CD4-positive, alpha-beta memory T cell (primary cell): ENCODE data around the gene CNNM3. TPM values are rescaled to one million over a fixed set of nuclear protein-coding genes. Genes with fewer than 3 reads are reported as not detected.
A peak's percentile ranks its signal among the peaks of the same experiment; 100 is the strongest.

ENCODE experiments used
- CTCF ChIA-PET: fragments of 350-600 bp; sonication (Branson Sonifier 250); formaldehyde crosslinking; loops from one replicate; lab custom pipeline; 2021; ENCODE audit warnings: inconsistent platforms; ENCODE audit not compliant: partially characterized antibody; lab: Charles Lee
- POLR2A ChIA-PET: fragments of 350-600 bp; sonication (Branson Sonifier 250); formaldehyde crosslinking; loops from one replicate; lab custom pipeline; 2021; ENCODE audit not compliant: partially characterized antibody; lab: Charles Lee
- DNase-seq, 5 donors: peaks; one replicate each; pipeline versions ENCODE4 v3.0.0 to v3.0.0-alpha.2; 2020 to 2022; ENCODE audit warnings: mixed read lengths in 1 of 5
- H3K27ac ChIP-seq: one replicate; pipeline ENCODE4 v1.7.0; 2013; ENCODE audit warnings: low read depth, low read length
- H3K27me3 ChIP-seq: 2 replicates; pipeline ENCODE4 v1.7.0; 2013; ENCODE audit warnings: mild to moderate bottlenecking, low read length, moderate library complexity; ENCODE audit not compliant: insufficient read depth
- H3K36me3 ChIP-seq: 2 replicates; pipeline ENCODE4 v1.7.0; 2013; ENCODE audit warnings: mild to moderate bottlenecking, low read length, moderate library complexity; ENCODE audit not compliant: insufficient read depth
- H3K4me1 ChIP-seq: 2 replicates; pipeline ENCODE4 v1.7.0; 2013; ENCODE audit warnings: mild to moderate bottlenecking, low read length, moderate library complexity; ENCODE audit not compliant: insufficient read depth
- H3K4me3 ChIP-seq, 2 donors: one replicate each; pipeline ENCODE4 v1.7.0; 2013; ENCODE audit warnings: low read length in 2 of 2, mild to moderate bottlenecking in 1 of 2
- H3K9me3 ChIP-seq, 2 donors: one replicate each; pipeline ENCODE4 v1.7.0; 2013; ENCODE audit warnings: low read length in 2 of 2, control low read depth in 1 of 2; ENCODE audit not compliant: control insufficient read depth in 1 of 2
- H3K27ac Mint-ChIP-seq, 7 donors: one replicate each; pipeline ENCODE4 v1.8.0; 2020 to 2021; ENCODE audit warnings: mixed read lengths in 7 of 7, mild to moderate bottlenecking in 6 of 7, inconsistent platforms in 3 of 7, moderate library complexity in 3 of 7
- H3K27me3 Mint-ChIP-seq, 2 donors: one replicate each; pipeline ENCODE4 v1.8.0; 2020 to 2021; ENCODE audit warnings: mixed read lengths in 2 of 2
- H3K36me3 Mint-ChIP-seq, 2 donors: one replicate each; pipeline ENCODE4 v1.8.0; 2020 to 2021; ENCODE audit warnings: mixed read lengths in 2 of 2, inconsistent platforms in 1 of 2, mild to moderate bottlenecking in 1 of 2
- H3K4me1 Mint-ChIP-seq, 4 donors: one replicate each; pipeline ENCODE4 v1.8.0; 2020 to 2021; ENCODE audit warnings: mixed read lengths in 4 of 4, mild to moderate bottlenecking in 1 of 4
- H3K4me3 Mint-ChIP-seq, 8 donors: one replicate each; pipeline ENCODE4 v1.8.0; 2020 to 2021; ENCODE audit warnings: mixed read lengths in 8 of 8, mild to moderate bottlenecking in 7 of 8, moderate library complexity in 6 of 8, inconsistent platforms in 3 of 8
- H3K9me3 Mint-ChIP-seq, 8 donors: one replicate each; pipeline ENCODE4 v1.8.0; 2020 to 2021; ENCODE audit warnings: mixed read lengths in 8 of 8, mild to moderate bottlenecking in 5 of 8, inconsistent platforms in 3 of 8, moderate library complexity in 1 of 8
- intact Hi-C: fragments of 100-400 bp; cut with micrococcal nuclease; formaldehyde crosslinking; loops from one replicate; pipeline ENCODE4 v1.15.1; 2023
- polyA plus RNA-seq, 2 donors: library from polyadenylated mRNA; unstranded; fragments of 300-500 nt; fragmentation: Illumina TruSeq; gene quantifications; one replicate each; pipeline ENCODE4 v1.2.3, GENCODE V29; 2021
- total RNA-seq, 2 experiments: library from RNA; stranded (reverse); gene quantifications; one replicate each; pipeline ENCODE4 v1.2.3, GENCODE V29; 2021

CNNM3 gene
- 10 to 100 TPM; 55.1 to 57.4 TPM for total RNA-seq
- polyA plus RNA-seq, result 10 to 100 TPM in 1 of 2 donors, 1 to 10 TPM in 1; 3.7 to 13.2 TPM

GRCh38 chr2:96816127-96816835 is at the start of gene CNNM3:
CNNM3 (plus strand) TSS chr2:96816268; CDS start chr2:96816278, 10 bp downstream.
- Mint-ChIP-seq H3K27ac (peak within 1 kb of the TSS; percentile 74 to 96 (median 93)), H3K36me3 (peaks cover 7 to 36% of the 10 kb centered on the region in 2 donors), H3K9me3 (no peaks in the 10 kb centered on the region), H3K4me1 (peaks cover 50 to 76% (median 61%) of the 10 kb centered on the region in 4 donors), H3K4me3 (peak within 1 kb of the TSS; percentile 93 to 97 (median 95)), H3K27me3 (no peaks in the 10 kb centered on the region)
- Histone ChIP-seq H3K4me1 (peaks cover 57% of the 10 kb centered on the region), H3K9me3 (no peaks in the 10 kb centered on the region), H3K36me3 (peaks cover 9% of the 10 kb centered on the region), H3K27me3 (no peaks in the 10 kb centered on the region), H3K4me3 (peak within 1 kb of the TSS; percentile 82 to 83), H3K27ac (peak within 1 kb of the TSS; percentile 77)
- intact Hi-C loops, result loop anchor here (1.0 to 5.0 kb wide), 9 partner anchors 10 to 296 kb away; partner anchors contain the start of genes ANKRD36, ANKRD39, CNNM4 and LMAN2L
- peak; percentile 93 to 97 (median 94) for DNase-seq
- ChIA-PET CTCF (interaction anchor here (0.8 to 6.8 kb wide), 9 partner anchors 9 to 143 kb away, joined by 3 to 32 read pairs (median 6); partner anchors contain the start of gene ANKRD39), POLR2A (interaction anchor here (0.6 to 7.6 kb wide), 30 partner anchors 10 to 671 kb away, joined by 3 to 104 read pairs (median 4); partner anchors contain the start of genes ANKRD36, ANKRD39, ARID5A and CNNM4)

GRCh38 chr2:96767135-96767871 is 48.8 kb upstream of the CNNM3 start:
- intact Hi-C loops, result no loop called here
- Mint-ChIP-seq H3K27ac (no peak overlapping the region), H3K9me3 (peaks cover 0 to 1% (median 0%) of the 10 kb centered on the region in 8 donors), H3K4me3 (no peak overlapping the region), H3K27me3 (no peaks in the 10 kb centered on the region), H3K36me3 (peaks cover 0 to 4% of the 10 kb centered on the region in 2 donors), H3K4me1 (peaks cover 32 to 62% (median 46%) of the 10 kb centered on the region in 4 donors)
- peaks cover 29% of the 10 kb centered on the region for H3K4me1 ChIP-seq
- no peaks in the 10 kb centered on the region for H3K27me3 ChIP-seq
- ChIA-PET CTCF (interaction anchor here (0.8 to 2.4 kb wide), 2 partner anchors 10 to 194 kb away, joined by 3 to 9 read pairs; no protein-coding TSS in a partner anchor), POLR2A (interaction anchor here (1.3 kb wide), 1 partner anchor 27 kb away, joined by 5 read pairs; the partner anchor contains the start of gene LMAN2L)
- H3K4me3 ChIP-seq, result no peak overlapping the region
- no peaks in the 10 kb centered on the region for H3K36me3 ChIP-seq
- H3K27ac ChIP-seq, result no peak overlapping the region
- DNase-seq, result no peak
- no peaks in the 10 kb centered on the region for H3K9me3 ChIP-seq

GRCh38 chr2:96768083-96768561 is 47.9 kb upstream of the CNNM3 start:
- CTCF ChIA-PET, result interaction anchor here (2.4 kb wide), 1 partner anchor 9 kb away, joined by 9 read pairs; no protein-coding TSS in a partner anchor
- no peaks in the 10 kb centered on the region for H3K36me3 ChIP-seq
- H3K27me3 ChIP-seq, result no peaks in the 10 kb centered on the region
- no peaks in the 10 kb centered on the region for H3K27me3 Mint-ChIP-seq
- H3K27ac ChIP-seq, result no peak overlapping the region
- H3K4me1 Mint-ChIP-seq, result peaks cover 32 to 62% (median 46%) of the 10 kb centered on the region in 4 donors
- intact Hi-C loops, result no loop called here
- no peak overlapping the region for H3K4me3 Mint-ChIP-seq
- H3K4me3 ChIP-seq, result no peak overlapping the region
- POLR2A ChIA-PET, result interaction anchor here (1.0 kb wide), 1 partner anchor 39 kb away, joined by 3 read pairs; no protein-coding TSS in a partner anchor
- DNase-seq, result no peak
- H3K9me3 ChIP-seq, result no peaks in the 10 kb centered on the region
- peaks cover 0 to 5% of the 10 kb centered on the region in 2 donors for H3K36me3 Mint-ChIP-seq
- H3K4me1 ChIP-seq, result peaks cover 28% of the 10 kb centered on the region
- H3K9me3 Mint-ChIP-seq, result no peaks in the 10 kb centered on the region
- peak overlapping the region in 2 of 7 donors; percentile 3 to 44 for H3K27ac Mint-ChIP-seq

GRCh38 chr2:96769814-96770213 is 46.3 kb upstream of the CNNM3 start:
- Histone ChIP-seq H3K27ac (no peak overlapping the region), H3K9me3 (no peaks in the 10 kb centered on the region), H3K4me1 (peaks cover 22% of the 10 kb centered on the region), H3K36me3 (no peaks in the 10 kb centered on the region), H3K4me3 (no peak overlapping the region), H3K27me3 (no peaks in the 10 kb centered on the region)
- peaks cover 25 to 56% (median 42%) of the 10 kb centered on the region in 4 donors for H3K4me1 Mint-ChIP-seq
- no peaks in the 10 kb centered on the region for H3K27me3 Mint-ChIP-seq
- ChIA-PET CTCF (interaction anchor here (0.9 kb wide), 1 partner anchor 9 kb away, joined by 3 read pairs; no protein-coding TSS in a partner anchor), POLR2A (no interaction called here)
- DNase-seq, result no peak
- no peak overlapping the region for H3K27ac Mint-ChIP-seq
- H3K36me3 Mint-ChIP-seq, result peaks cover 0 to 8% of the 10 kb centered on the region in 2 donors
- H3K4me3 Mint-ChIP-seq, result no peak overlapping the region
- no peaks in the 10 kb centered on the region for H3K9me3 Mint-ChIP-seq
- intact Hi-C loops, result no loop called here

- peaks cover 27 to 58% (median 39%) of the 10 kb centered on the region in 4 donors for H3K4me1 Mint-ChIP-seq
- ChIA-PET CTCF (no interaction called here), POLR2A (no interaction called here)
- H3K9me3 Mint-ChIP-seq, result no peaks in the 10 kb centered on the region
- Histone ChIP-seq H3K4me3 (no peak overlapping the region), H3K4me1 (peaks cover 18% of the 10 kb centered on the region), H3K27me3 (no peaks in the 10 kb centered on the region), H3K27ac (no peak overlapping the region), H3K36me3 (no peaks in the 10 kb centered on the region), H3K9me3 (no peaks in the 10 kb centered on the region)
- intact Hi-C loops, result no loop called here
- H3K36me3 Mint-ChIP-seq, result peaks cover 0 to 8% of the 10 kb centered on the region in 2 donors
- DNase-seq, result no peak
- H3K27ac Mint-ChIP-seq, result no peak overlapping the region
- no peak overlapping the region for H3K4me3 Mint-ChIP-seq
- no peaks in the 10 kb centered on the region for H3K27me3 Mint-ChIP-seq
Observed at GRCh38 chr2:96770442-96771202, 45.4 kb upstream of the CNNM3 start.

GRCh38 chr2:96771796-96772618 is 44.1 kb upstream of the CNNM3 start:
- intact Hi-C loops, result no loop called here
- Mint-ChIP-seq H3K4me1 (peaks cover 20 to 48% (median 31%) of the 10 kb centered on the region in 4 donors), H3K9me3 (no peaks in the 10 kb centered on the region), H3K27me3 (no peaks in the 10 kb centered on the region), H3K27ac (peak overlapping the region in 6 of 7 donors; percentile 12 to 85 (median 82)), H3K36me3 (peaks cover 0 to 8% of the 10 kb centered on the region in 2 donors), H3K4me3 (peak overlapping the region in 6 of 8 donors; percentile 13 to 53 (median 43))
- CTCF ChIA-PET, result no interaction called here
- POLR2A ChIA-PET, result no interaction called here
- Histone ChIP-seq H3K27ac (no peak overlapping the region), H3K27me3 (no peaks in the 10 kb centered on the region), H3K36me3 (no peaks in the 10 kb centered on the region), H3K4me3 (no peak overlapping the region), H3K9me3 (no peaks in the 10 kb centered on the region), H3K4me1 (peaks cover 18% of the 10 kb centered on the region)
- no peak for DNase-seq
